HUES6 (cell line): Measurements from ENCODE around the gene MRAS.
"Not testable (repeated sequence)": the region's sequence is repeated elsewhere in the genome, so short reads cannot be mapped to it uniquely, and the experiment has no call there.

Experiments used
- H3K27ac ChIP-seq: 2 replicates; pipeline ENCODE4 v1.7.0; 2013; ENCODE audit warnings: low read depth, mild to moderate bottlenecking, low read length, inconsistent platforms
- H3K27me3 ChIP-seq: 2 replicates; pipeline ENCODE4 v1.6.1; 2013; ENCODE audit warnings: low read length; ENCODE audit not compliant: control insufficient read depth, insufficient read depth
- H3K36me3 ChIP-seq: 2 replicates; pipeline ENCODE4 v1.6.1; 2013; ENCODE audit warnings: low read length; ENCODE audit not compliant: control insufficient read depth, insufficient read depth
- H3K4me1 ChIP-seq: 2 replicates; pipeline ENCODE4 v1.6.1; 2013; ENCODE audit warnings: low read length; ENCODE audit not compliant: control insufficient read depth, insufficient read depth
- H3K4me3 ChIP-seq: 2 replicates; pipeline ENCODE4 v1.5.1; 2013; ENCODE audit warnings: low read depth, low read length
- H3K9ac ChIP-seq: one replicate; pipeline ENCODE4 v1.6.1; 2013; ENCODE audit warnings: mild to moderate bottlenecking, low read length
- H3K9me3 ChIP-seq: 2 replicates; pipeline ENCODE4 v1.6.1; 2013; ENCODE audit warnings: low read depth, low read length; ENCODE audit not compliant: control insufficient read depth, insufficient read depth

The MRAS gene

GRCh38 chr3:138424323-138424722 is 75.9 kb downstream of the MRAS start:
- H3K9ac ChIP-seq, result peak overlapping the region; percentile 19
- peaks cover 16% of the 10 kb centered on the region for H3K9me3 ChIP-seq
- no peaks in the 10 kb centered on the region for H3K36me3 ChIP-seq
- H3K4me3 ChIP-seq, result no peak overlapping the region
- H3K27me3 ChIP-seq, result no peaks in the 10 kb centered on the region
- no peak overlapping the region for H3K27ac ChIP-seq
- H3K4me1 ChIP-seq, result peaks cover 2% of the 10 kb centered on the region; the same call in 1 of the 2 replicates

- Histone ChIP-seq H3K9me3 (peaks cover 4% of the 10 kb centered on the region; the same call in 1 of the 2 replicates), H3K4me3 (no peak overlapping the region), H3K9ac (no peak overlapping the region), H3K36me3 (no peaks in the 10 kb centered on the region), H3K4me1 (peaks cover 2% of the 10 kb centered on the region; the same call in 1 of the 2 replicates), H3K27me3 (no peaks in the 10 kb centered on the region), H3K27ac (no peak overlapping the region)
Measured at GRCh38 chr3:138426211-138426610, 77.8 kb downstream of the MRAS start.

- not testable (repeated sequence) for H3K27ac ChIP-seq, H3K9me3 ChIP-seq, H3K4me1 ChIP-seq, H3K9ac ChIP-seq, H3K36me3 ChIP-seq, H3K27me3 ChIP-seq, H3K4me3 ChIP-seq
Measured at GRCh38 chr3:138426754-138427153, 78.4 kb downstream of the MRAS start.

- Histone ChIP-seq H3K9me3 (peaks cover 8% of the 10 kb centered on the region), H3K27ac (no peak overlapping the region), H3K4me3 (no peak overlapping the region), H3K9ac (no peak overlapping the region), H3K27me3 (peaks cover 22% of the 10 kb centered on the region), H3K36me3 (no peaks in the 10 kb centered on the region), H3K4me1 (no peaks in the 10 kb centered on the region)
Measured at GRCh38 chr3:138429665-138430064, 81.3 kb downstream of the MRAS start.

- no peak overlapping the region for H3K4me3 ChIP-seq
Measured at GRCh38 chr3:138432576-138433240, 84.3 kb downstream of the MRAS start.

GRCh38 chr3:138433892-138434275 is 85.5 kb downstream of the MRAS start:
- peak overlapping the region; percentile 77 for H3K4me3 ChIP-seq
- no peak overlapping the region for H3K27ac ChIP-seq
- H3K4me1 ChIP-seq, result no peaks in the 10 kb centered on the region
- peaks cover 8% of the 10 kb centered on the region for H3K9me3 ChIP-seq
- no peaks in the 10 kb centered on the region for H3K36me3 ChIP-seq
- H3K9ac ChIP-seq, result no peak overlapping the region
- H3K27me3 ChIP-seq, result peaks cover 48% of the 10 kb centered on the region

More at GRCh38 chr3:138432576-138433240, 84.3 kb downstream of the MRAS start:
- peaks cover 8% of the 10 kb centered on the region for H3K9me3 ChIP-seq
- no peaks in the 10 kb centered on the region for H3K36me3 ChIP-seq
- H3K9ac ChIP-seq, result no peak overlapping the region
- H3K27ac ChIP-seq, result no peak overlapping the region
- no peaks in the 10 kb centered on the region for H3K4me1 ChIP-seq
- peaks cover 48% of the 10 kb centered on the region for H3K27me3 ChIP-seq

- H3K27me3 ChIP-seq, result peaks cover 48% of the 10 kb centered on the region
- peak within 1 kb of the TSS; percentile 77 for H3K4me3 ChIP-seq
- no peaks in the 10 kb centered on the region for H3K36me3 ChIP-seq
- H3K9me3 ChIP-seq, result peaks cover 8% of the 10 kb centered on the region
- no peak within 1 kb of the TSS for H3K27ac ChIP-seq
- peaks cover under 1% of the 10 kb centered on the region; the same call in 1 of the 2 replicates for H3K4me1 ChIP-seq
- peak within 1 kb of the TSS; percentile 46 for H3K9ac ChIP-seq
Measured at GRCh38 chr3:138434276-138434874, 86.0 kb downstream of the MRAS start, which contains the start of gene ESYT3. ESYT3 (plus strand) TSS chr3:138434616; CDS start chr3:138434799, 183 bp downstream.

- H3K36me3 ChIP-seq, result no peaks in the 10 kb centered on the region
- peaks cover 48% of the 10 kb centered on the region for H3K27me3 ChIP-seq
- peak overlapping the region; percentile 46 for H3K9ac ChIP-seq
- peaks cover 8% of the 10 kb centered on the region for H3K9me3 ChIP-seq
- no peak overlapping the region for H3K27ac ChIP-seq
- peak overlapping the region; percentile 77 for H3K4me3 ChIP-seq
- H3K4me1 ChIP-seq, result peaks cover 8% of the 10 kb centered on the region; the same call in 1 of the 2 replicates
Measured at GRCh38 chr3:138434875-138435772, 86.7 kb downstream of the MRAS start.

GRCh38 chr3:138435840-138436239 is 87.5 kb downstream of the MRAS start:
- H3K4me3 ChIP-seq, result peak overlapping the region; percentile 77
- peaks cover 8% of the 10 kb centered on the region for H3K9me3 ChIP-seq
- H3K9ac ChIP-seq, result peak overlapping the region; percentile 46
- peaks cover 15% of the 10 kb centered on the region; the same call in 1 of the 2 replicates for H3K4me1 ChIP-seq
- H3K36me3 ChIP-seq, result no peaks in the 10 kb centered on the region
- H3K27me3 ChIP-seq, result peaks cover 48% of the 10 kb centered on the region
- H3K27ac ChIP-seq, result no peak overlapping the region

- Histone ChIP-seq H3K36me3 (no peaks in the 10 kb centered on the region), H3K27me3 (peaks cover 48% of the 10 kb centered on the region), H3K27ac (no peak overlapping the region), H3K9ac (no peak overlapping the region), H3K9me3 (peaks cover 8% of the 10 kb centered on the region), H3K4me1 (peaks cover 29% of the 10 kb centered on the region; the same call in 1 of the 2 replicates), H3K4me3 (no peak overlapping the region)
Measured at GRCh38 chr3:138437281-138437680, 88.9 kb downstream of the MRAS start.
